Ishikawa (cell line): ENCODE results near the gene LIPI.

ENCODE experiments used
- CEBPB ChIP-seq: IDR thresholded peaks from 2 replicates; pipeline ENCODE4 v1.6.1; 2012
- CREB1 ChIP-seq: IDR thresholded peaks from 2 replicates; pipeline ENCODE4 v1.6.1; 2012; ENCODE audit warnings: low read depth
- EGR1 ChIP-seq: IDR thresholded peaks from 2 replicates; pipeline ENCODE4 v1.6.1; 2012
- EP300 ChIP-seq: IDR thresholded peaks from 2 replicates; pipeline ENCODE4 v1.6.1; 2012; ENCODE audit warnings: borderline replicate concordance
- FOXM1 ChIP-seq: IDR thresholded peaks from 2 replicates; pipeline ENCODE4 v1.6.1; 2012; ENCODE audit warnings: low read depth, borderline replicate concordance
- MAX ChIP-seq: IDR thresholded peaks from 2 replicates; pipeline ENCODE4 v1.6.1; 2012
- NFIC ChIP-seq: IDR thresholded peaks from 2 replicates; pipeline ENCODE4 v1.6.1; 2012
- RAD21 ChIP-seq: IDR thresholded peaks from 2 replicates; pipeline ENCODE4 v1.6.1; 2012; ENCODE audit warnings: low read depth
- TAF1 ChIP-seq: IDR thresholded peaks from 2 replicates; pipeline ENCODE4 v1.6.1; 2012; ENCODE audit warnings: low read depth, mild to moderate bottlenecking
- TCF12 ChIP-seq: IDR thresholded peaks from 2 replicates; pipeline ENCODE4 v1.6.1; 2012; ENCODE audit warnings: low read depth
- TEAD4 ChIP-seq: IDR thresholded peaks from 2 replicates; pipeline ENCODE4 v1.6.1; 2012
- USF1 ChIP-seq: IDR thresholded peaks from 2 replicates; pipeline ENCODE4 v1.6.1; 2012
- YY1 ChIP-seq: IDR thresholded peaks from 2 replicates; pipeline ENCODE4 v1.6.1; 2012; ENCODE audit warnings: low read depth
- ZBTB7A ChIP-seq: IDR thresholded peaks from 2 replicates; pipeline ENCODE4 v1.6.1; 2012; ENCODE audit warnings: low read depth
- TF ChIP-seq, protein P1 (sequence below): IDR thresholded peaks from 2 replicates; pipeline ENCODE4 v1.6.1; 2012; ENCODE audit warnings: low read depth, mild to moderate bottlenecking

The LIPI gene

GRCh38 chr21:14096577-14096976, 114.2 kb downstream of the LIPI start:
- TF ChIP-seq ZBTB7A (no peak), CREB1 (no peak), FOXM1 (no peak), TAF1 (no peak), EP300 (no peak), RAD21 (no peak), YY1 (no peak), CEBPB (no peak), TCF12 (no peak), TEAD4 (no peak), MAX (no peak), USF1 (no peak), NFIC (no peak), EGR1 (no peak)
- TF ChIP-seq, protein P1, sequence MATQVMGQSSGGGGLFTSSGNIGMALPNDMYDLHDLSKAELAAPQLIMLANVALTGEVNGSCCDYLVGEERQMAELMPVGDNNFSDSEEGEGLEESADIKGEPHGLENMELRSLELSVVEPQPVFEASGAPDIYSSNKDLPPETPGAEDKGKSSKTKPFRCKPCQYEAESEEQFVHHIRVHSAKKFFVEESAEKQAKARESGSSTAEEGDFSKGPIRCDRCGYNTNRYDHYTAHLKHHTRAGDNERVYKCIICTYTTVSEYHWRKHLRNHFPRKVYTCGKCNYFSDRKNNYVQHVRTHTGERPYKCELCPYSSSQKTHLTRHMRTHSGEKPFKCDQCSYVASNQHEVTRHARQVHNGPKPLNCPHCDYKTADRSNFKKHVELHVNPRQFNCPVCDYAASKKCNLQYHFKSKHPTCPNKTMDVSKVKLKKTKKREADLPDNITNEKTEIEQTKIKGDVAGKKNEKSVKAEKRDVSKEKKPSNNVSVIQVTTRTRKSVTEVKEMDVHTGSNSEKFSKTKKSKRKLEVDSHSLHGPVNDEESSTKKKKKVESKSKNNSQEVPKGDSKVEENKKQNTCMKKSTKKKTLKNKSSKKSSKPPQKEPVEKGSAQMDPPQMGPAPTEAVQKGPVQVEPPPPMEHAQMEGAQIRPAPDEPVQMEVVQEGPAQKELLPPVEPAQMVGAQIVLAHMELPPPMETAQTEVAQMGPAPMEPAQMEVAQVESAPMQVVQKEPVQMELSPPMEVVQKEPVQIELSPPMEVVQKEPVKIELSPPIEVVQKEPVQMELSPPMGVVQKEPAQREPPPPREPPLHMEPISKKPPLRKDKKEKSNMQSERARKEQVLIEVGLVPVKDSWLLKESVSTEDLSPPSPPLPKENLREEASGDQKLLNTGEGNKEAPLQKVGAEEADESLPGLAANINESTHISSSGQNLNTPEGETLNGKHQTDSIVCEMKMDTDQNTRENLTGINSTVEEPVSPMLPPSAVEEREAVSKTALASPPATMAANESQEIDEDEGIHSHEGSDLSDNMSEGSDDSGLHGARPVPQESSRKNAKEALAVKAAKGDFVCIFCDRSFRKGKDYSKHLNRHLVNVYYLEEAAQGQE = no peak

DNA sequence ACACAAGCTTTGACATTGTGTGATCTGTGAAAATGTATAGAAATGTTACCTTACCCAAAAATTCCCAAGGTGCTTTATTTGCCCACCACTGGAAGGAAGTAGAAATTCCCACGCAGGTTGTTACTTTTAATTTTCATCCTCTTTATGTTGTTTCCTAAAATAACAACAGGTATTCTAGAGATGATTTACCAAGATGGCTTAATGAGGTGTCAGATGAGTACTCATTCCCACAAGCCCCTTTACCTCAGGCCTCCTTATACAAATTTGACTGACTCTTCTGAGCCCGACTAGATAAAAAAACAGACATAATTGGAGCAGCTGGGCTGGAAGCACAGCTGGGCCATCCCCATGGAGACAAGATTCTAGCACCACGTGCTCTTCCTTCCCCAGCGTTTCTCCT, 114.6 kb downstream of the LIPI start:
- no peak for TF ChIP-seq YY1
- no peak for TF ChIP-seq CREB1
- TF ChIP-seq TEAD4 = no peak

DNA sequence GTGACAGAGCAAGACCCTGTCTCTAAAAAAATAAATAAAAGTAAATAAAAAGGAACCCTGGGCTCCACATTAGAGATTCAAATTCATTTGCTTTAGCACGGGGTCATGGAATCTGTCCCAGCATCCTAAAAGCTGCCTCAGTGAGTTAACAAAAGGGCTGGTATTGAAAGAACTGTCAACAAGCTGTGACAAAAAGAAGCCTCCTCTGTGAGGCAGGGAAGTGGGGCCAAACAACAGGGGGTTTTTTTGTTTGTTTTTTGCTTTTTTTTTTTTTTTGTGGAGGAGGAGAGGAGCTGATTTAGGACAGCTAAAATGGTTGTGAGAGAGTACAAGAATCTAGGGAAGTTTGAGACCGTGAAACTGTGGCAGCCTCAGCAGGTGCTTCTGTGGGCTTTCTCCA, 115.7 kb downstream of the LIPI start:
- TF ChIP-seq TEAD4 = no peak
- no peak for TF ChIP-seq CREB1

DNA sequence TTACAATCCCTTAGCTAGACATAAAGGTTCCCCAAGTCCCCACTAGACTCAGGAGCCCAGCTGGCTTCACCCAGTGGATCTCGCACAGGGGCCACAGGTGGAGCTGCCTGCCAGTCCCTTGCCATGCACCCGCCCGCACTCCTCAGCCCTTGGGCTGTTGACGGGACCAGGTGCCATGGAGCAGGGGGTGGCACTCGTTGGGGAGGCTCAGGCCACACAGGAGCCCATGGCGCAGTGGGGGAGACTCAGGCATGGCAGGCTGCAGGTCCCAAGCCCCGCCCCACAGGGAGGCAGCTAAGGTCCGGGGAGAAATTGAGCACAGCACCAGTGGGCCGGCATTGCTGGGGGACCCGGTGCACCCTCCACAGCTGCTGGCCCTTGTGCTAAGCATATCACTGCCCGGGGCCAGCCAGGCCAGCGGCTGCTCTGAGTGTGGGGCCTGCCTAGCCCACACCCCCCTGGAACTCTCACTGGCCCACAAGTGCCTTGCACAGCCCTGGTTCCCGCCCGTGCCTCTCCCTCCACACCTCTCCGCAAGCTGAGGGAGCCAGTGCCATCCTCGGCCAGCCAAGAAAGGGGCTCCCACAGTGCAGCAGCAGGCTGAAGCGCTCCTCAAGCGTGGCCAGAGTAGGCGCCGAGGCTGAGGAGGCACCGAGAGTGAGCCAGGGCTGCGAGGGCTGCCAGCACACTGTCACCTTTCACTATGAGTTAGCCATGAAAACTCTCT, 117.8 kb downstream of the LIPI start:
- TF ChIP-seq, protein P1 = no peak
- TF ChIP-seq TCF12 = no peak
- no peak for TF ChIP-seq CEBPB
- TF ChIP-seq EGR1 = no peak
- TF ChIP-seq RAD21 = no peak

- TF ChIP-seq RAD21 (no peak), NFIC (no peak), ZBTB7A (no peak), TEAD4 (no peak), CEBPB (no peak), TAF1 (no peak), EGR1 (no peak), CREB1 (no peak), FOXM1 (no peak), USF1 (no peak), YY1 (no peak), TCF12 (no peak), EP300 (no peak), MAX (no peak)
- TF ChIP-seq, protein P1 = no peak
Measured at GRCh38 chr21:14088391-14088790, 122.4 kb downstream of the LIPI start.
